DMS153 treated with DMSO at 0.1 percent for 48 hours (cell line): ENCODE data around the gene FAM163A.
A peak's percentile ranks its signal among the peaks of the same experiment; 100 is the strongest.
"Not testable (repeated sequence)": the region's sequence is repeated elsewhere in the genome, so short reads cannot be mapped to it uniquely, and the experiment has no call there.

Experiments
- DNase-seq: peaks from one replicate; lab custom pipeline; 2025; ENCODE audit not compliant: unreplicated experiment; lab: John Stamatoyannopoulos, UW

The FAM163A gene

DNA sequence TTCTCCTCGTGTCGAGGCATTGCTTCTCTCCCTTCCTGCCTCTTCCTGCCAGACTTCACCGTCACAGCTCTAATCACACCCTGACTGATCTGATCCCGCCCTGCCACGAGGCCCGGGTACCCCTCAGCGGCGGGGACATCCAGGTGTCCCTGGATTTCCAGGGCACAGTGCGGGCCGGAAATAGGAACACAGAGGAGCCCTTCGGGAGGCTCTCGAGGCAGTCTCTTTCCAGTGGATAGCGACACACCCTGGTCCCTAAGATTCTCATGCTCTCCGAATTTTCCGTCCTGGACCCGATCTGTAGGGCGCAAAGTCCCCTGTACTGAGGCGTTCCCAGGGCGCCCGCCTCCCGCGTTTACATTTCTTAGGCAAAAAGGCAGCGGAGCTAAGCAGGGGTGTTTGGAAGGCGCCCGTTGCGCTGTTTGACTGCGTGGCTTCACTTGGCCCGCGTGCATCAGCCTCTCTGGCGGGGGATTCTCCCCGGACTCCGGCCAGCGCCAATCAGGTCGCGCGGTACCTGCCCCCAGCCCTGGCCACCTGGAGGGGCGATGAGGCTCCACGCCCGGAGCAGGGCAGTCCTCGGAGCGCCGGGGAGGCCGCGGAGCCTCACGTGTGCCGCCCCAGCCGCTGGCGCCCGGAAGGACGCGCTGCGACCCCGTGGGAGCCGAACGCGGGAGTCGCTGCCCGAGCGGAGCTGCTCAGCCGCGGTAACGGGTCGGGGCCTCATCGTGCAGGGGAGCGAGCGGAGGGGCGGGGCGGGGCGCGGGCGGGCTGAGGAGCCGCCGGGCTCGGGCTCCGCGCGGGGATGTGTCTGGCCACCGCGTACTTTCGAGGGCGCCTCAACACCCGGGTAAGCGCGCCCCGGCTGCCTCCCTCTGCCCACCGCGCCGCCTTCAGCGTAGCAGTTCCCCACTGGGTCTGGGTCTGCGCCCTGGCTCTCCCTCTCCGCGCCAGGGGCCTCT lies at the start of gene FAM163A:
FAM163A (plus strand) TSS at position 575 of the 962 bp plus-strand sequence. CDS start 69,807 bp downstream, outside the sequence.
- no peak for DNase-seq

DNA sequence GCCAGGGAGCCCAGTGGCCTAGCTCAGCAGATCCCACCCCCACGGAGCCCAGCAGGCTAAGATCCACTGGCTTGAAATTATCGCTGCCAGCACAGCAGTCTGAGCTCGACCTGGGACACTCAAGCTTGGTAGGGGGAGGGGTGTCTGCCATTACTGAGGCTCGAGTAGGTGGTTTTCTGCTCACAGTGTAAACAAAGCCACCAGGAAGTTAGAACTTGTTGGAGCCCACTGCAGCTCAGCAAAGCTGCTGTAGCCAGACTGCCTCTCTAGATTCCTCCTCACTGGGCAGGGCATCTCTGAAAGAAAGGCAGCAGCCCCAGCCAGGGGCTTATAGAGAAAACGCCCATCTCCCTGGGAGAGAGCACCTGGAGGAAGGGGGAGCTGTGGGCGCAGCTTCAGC lies 48.6 kb upstream of the FAM163A start:
- not testable (repeated sequence) for DNase-seq

DNA sequence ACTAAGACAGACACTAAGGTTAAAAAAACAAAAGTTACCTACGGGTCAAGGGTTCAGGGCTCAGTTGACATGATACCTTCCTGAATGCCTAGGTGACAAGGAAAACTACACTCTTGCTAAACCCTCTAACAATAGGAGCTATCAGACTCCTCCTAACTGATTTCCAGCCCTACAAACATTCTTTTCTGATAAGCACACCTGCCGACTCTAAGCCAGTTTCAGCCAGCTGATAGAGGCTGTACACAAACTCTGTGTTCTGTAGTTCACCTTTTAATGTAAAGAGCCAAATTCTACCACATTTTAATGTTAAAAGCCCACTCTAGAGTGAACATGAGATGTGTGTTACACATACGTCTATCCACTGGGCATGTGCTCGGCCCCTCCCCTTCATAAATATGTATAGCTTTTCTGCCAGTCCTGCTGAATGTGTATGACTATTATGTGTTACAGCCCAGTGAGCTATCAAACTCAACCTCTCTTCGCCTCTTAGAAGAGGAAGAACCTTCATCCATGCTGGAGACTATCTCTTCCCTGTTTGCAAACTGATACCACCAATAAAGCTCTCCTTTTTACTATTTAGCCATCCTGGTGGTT lies 40.0 kb upstream of the FAM163A start:
- no peak for DNase-seq

DNA sequence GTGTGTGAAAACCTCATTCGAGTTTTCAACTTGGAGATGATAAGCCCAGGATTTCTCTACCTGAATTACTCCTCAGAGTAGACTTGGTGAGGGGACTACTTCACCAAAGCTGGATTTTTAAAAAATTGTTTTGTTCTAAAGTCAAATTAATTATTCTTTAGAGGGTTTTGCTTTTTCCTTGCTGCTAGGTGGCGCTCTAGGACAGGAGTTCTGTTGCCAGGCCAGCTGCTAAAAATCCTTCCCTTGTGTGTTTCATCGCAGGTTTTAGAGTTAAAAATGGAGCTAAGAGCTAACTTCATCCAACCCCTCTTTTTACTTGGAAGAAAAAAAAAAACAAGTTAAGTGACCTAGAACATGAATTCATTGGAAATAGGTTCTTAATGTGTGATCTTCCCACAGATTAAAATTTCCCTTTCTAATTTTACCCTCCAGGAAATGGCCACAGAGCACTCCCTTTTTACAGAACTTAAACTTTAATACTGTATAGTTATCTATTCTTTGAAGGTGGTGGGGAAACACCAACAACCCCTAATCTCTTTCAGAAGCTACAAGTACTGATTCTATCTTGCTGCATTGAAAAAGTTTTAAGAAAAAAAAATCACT lies 36.7 kb upstream of the FAM163A start:
- DNase-seq, result peak; percentile 64

DNA sequence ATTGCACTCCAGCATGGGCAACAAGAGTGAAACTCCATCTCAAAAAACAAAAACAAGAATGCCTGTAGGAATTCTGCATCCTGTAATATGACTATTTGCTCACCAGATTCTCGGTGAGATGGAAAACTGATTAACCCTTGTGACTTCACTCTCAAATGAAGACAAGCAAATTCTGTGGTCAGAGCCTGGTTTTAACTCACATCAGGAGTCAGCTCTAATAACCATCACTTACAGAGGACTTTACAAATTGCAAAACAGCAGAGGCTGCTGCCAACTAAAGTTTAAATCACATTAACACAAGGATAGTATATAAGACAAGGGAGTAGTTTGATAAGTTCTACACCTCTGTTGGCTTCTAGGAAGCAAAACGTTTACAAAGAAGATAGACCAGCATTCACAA lies 35.7 kb upstream of the FAM163A start:
- no peak for DNase-seq

DNA sequence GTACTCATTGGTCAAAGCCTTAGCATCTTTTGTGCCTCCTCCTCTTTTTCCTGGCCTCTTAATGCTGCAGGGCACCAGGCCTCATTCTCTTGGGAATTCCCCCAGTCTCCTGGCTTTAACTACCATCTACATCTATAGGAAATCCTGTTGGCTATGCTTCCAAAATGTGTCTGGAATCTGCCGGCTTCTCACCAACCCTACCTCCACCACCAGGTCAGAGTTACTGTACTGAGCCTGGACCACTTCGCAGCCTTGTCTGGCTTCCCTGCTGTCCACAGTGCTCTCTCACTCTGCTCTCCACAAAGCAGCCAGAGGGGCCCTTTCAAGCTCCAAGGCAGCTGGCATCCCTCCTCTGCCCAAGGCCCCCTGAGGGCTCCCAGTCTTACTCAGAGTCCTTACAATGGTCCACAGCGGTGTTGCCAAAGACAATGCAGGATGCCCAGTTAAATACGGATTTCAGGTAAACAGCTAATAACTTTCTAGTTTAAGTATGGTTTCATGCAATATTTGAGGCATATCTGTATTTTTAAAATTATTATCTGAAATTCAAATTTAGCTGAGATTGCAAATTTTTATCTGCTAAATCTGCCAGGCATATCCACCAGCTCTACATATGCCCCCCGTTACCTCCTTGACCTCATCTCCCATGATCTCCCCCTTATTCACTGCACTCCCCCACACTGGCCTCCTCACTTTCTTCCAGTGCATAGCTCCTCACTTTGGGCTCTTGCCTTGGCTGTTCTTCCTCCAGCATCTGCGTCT lies 34.5 kb upstream of the FAM163A start:
- DNase-seq, result no peak

DNA sequence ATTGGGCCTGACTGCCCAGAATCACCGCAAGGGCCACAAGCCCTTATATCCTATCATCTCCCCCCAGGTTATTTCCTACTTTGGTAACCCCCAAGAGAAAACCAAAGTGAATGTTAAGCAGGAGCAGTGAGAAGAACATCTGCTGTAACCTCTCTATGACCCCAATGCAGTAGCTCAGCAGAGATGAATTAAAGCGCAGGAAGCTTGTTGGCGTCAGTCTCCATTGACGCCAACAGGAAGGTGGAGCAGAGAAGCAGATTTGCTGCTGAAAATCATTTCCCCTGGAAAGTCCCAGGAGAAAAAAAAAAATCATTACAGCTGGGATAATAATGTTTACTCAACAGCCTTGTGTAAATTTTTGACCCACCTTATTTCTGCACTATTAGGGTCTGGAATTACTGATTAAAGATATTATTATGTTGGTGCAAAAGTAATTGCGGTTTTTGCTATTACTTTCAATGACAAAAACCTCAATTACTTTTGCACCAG lies 33.2 kb upstream of the FAM163A start:
- no peak for DNase-seq

DNA sequence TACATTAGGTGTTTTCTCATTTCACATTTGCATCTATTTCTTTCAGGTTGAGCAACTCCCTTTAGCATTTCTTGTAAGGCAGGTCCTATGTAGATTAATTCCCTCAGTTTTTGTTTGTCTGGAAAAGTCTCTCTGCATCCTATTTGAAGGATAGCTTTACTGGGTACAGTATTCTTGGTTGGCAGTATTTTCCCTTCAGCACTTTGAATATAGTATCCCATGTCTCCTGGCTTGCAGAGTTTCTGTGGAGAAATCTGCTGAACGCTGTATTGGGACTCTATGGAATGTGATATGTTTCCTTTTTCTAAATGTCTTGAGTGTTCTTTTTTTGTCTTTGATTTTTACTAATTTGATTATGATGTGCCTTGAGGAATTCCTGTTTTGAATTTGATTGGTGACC lies 28.9 kb upstream of the FAM163A start:
- DNase-seq, result no peak

DNA sequence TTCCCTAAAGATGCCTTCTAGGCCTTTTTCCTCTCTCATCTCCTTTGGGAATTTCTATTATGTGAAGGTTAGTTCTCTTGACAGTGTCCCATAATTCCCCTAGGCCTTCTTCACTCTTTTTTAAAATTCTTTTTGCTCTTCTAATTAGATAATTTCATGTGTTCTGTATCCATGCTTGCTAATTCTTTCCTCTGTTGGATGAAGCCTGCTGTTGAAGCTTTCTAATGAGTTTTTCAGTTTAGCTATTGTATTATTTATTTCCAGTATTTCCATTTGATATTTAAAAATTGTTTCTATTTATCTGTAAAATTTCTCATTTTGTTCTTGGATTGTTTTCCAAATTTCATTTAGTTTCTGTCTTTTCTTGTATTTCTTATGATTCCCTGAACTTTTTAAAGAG lies 28.5 kb upstream of the FAM163A start:
- DNase-seq, result no peak

DNA sequence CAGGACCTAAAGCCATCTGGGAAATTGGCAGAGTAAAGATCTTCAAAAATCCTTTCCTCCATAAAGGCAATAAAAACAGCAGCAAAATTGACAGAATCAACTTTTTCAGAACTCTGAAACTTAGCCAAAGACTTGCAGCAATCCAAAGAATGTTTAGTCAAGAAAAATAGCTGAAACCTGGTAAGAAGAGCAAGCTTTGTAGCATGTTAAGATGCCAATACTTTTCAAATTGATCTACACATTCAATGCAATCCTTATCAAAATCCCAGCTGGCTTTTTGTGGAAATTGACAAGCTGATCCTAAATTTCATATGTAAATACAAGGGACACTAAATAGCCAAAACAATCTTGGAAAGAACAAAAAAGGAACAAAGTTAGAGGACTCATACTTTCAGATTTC lies 23.8 kb upstream of the FAM163A start:
- DNase-seq, result no peak

DNA sequence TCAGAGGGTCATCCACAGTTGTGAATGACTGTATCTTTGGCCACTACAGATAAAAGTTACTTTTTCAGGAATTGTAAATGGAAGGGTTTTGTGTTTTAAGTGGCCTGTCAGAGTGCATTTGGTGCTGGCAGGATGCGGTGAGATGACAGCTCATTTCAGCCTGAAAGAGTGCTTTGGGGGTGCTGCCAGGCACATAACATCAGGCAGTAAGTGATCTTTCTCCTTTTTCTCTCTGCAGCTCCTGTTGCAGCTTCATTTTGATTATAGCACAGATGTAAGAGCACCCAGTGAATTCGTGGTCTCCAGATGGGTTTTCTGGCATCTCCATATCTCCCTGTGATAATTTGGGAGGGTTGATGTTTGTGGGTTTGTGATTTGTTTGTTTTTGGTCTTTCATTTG lies 14.8 kb upstream of the FAM163A start:
- no peak for DNase-seq

DNA sequence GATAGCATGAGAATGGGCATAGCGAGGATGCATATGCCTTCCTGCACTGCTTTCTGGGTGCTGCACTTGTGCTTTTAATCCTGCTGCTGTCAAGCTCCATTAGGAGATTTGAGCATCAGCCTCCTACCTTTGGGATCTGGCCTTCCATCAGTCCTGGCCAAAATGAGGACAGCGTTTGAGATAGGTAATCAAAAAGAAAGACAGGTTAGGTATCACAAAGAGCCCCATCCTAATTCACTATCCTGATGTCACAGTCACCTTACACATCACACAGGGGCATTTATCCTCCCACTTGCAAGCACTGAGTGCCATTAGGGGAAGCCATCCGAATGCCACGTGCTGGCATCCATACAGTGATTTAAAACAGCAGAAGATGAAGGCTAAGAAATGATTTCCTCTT lies 13.2 kb upstream of the FAM163A start:
- no peak for DNase-seq

DNA sequence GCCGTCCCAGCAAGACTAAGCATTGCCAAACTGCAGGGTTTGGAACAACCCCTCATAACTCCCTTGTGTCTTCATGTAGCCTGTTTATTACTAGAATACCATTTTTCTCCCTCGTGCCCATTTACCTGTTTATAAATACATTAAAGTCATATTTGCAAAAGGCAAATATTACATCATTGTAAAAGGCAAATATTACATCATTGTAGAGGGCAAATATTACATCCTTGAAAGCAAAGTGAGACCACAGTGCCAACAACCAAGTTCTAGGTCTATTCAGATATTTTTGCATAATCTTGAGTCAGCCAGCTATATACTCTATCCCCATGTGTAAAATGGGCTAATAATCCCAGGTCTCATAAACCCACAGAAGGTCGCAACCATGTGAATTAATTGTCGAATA lies 11.4 kb upstream of the FAM163A start:
- DNase-seq, result no peak

DNA sequence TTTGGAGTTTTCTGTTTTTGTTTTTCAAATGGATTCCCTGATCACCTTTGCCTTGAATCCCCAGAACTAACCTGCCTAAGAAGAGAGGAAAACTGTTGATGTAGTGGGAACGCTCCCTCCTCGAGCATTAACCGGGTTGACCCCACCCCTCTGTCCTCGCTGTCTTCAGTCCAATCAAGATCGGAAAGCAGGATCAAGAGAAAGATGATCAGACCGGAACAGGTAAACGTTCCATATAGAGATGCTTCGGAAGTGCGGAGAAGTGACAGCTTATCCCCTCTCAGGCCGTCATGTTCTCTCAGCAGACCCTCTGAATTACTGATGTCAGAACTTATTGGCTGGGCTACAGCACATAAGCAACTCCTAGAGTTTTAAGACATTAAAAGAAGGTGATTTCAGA lies 800 bp upstream of the FAM163A start:
- DNase-seq, result no peak

DNA sequence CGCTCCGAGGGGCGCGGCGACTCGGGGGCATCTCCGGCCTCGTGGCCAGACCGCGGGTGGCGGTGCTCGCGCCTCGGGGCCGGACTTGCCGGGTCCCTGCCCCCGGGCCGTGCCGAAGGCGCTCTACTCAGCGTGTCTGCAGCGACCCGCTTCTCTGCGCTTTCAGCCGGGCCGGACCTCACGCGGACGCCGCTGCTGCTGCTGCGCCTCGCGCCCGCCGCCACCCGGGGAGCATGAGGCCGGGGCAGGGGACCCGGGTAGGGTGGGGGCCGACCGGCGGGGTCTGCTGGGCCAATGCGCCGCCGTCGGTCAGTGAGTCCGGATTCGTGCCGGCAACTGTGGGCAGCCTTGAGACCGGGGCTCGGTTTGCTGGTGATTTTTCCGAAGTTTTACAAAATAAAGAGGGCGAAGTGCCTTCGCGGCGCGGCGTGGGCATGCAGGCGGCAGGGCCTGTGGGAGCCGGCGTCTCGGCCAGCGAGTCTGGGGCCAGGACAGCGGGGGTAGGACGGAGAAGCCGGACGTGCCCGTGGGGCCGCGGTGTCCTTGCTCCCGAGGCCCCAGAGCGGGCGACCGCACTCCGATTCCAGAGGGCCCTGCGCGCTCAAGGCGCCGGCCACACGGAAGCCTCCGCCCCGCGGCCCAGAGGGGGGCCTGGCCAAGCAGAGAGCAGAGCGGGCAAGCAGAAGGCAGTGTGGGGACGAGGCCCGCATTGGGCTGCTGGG lies 749 bp downstream of the FAM163A start:
- no peak for DNase-seq

DNA sequence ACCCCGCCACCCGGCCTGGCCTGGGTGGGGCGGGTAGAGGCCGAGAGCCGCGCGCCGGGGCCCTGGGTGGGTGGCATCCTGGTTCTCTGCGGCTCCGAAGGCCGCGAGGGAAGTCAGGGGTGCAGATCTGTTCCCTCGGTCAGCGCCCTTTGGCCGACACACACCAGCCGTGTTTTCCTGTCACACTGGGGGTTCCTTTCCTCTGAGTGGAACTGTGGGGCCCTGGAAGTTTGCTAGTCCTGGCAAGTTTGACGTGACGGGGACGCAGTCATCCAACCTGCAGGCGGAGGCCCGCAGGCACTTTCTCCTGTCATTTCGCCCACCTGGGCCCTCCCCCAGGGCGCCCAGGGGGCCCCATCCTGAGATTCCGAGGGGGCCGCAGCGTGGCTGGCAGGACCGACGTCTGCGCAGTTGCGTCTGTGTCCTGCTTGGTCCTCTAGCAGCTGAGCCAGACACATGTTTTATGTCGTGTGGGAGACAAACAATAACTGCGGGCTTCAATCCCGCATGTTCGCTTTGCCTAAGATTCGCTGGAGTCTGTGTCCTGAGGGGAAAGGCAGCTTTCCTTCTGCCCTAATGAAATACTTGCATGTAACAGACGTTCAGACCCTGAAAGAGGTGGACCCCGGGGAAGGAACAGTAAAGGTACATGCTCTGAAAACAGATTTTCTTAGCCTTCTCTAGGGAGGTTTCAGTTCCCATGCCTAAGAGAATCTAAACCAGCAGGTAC lies 1.5 kb downstream of the FAM163A start:
- no peak for DNase-seq

DNA sequence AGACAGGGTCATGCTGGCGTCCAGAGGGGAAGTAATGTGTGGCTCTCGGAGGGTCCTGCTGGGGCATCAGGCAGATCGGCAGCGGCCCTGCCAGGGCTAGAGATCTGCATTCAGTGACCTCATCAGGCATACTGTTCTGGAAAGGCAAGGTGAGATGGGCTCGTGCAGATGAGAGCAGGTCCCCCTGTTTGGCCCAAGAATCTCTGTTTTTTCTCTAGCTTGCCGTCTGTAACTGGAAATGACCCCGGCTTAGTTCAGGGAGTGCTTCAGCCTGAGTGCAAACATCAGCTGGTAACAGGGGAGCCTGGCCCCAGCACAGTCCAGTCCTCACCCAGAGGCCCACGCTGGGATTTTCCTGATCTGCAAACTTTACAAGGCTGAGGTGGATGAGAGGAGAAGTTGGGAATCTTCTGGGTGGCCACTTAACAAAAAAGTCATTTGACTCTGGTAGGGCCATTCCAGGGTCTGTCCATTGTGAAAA lies 2.1 kb downstream of the FAM163A start:
- DNase-seq, result no peak

DNA sequence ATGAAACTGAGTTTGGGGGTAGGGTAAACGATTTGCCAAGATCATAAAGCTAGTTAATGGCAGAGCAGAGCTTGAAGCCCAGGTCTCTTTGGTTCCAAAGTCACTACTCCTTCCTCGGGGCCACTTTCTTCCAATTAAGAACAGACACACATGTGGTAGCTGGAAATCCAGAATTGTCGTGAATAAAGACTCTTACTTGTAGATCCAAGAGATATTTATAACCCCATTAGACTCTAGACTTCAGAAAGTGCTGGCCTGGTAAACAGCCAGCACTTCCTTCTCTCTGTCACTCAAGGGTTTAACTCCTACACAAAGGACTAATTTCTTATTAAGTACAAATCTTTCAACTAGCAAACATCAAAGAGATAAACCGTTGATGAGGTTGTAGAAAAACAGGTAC lies 2.7 kb downstream of the FAM163A start:
- no peak for DNase-seq

DNA sequence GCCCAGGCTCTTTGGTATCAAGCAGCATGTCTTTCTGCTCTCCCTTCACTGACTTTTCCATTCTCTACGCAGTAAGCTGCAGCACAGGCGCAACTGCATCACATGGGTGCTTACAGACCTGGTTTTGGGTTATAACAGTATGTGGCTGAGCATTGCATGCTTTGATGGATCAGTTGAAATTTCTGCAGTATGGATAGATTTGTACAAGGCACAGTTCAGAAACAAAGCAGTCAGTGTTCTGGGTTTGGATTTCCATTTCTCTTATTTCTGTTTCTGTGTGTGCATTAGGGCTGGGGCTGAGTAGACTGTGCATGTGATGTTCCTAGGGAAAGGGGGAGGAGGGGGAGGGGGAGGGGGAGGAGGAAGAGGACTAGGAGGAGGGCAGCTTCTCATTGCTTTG lies 4.5 kb downstream of the FAM163A start:
- DNase-seq, result no peak

DNA sequence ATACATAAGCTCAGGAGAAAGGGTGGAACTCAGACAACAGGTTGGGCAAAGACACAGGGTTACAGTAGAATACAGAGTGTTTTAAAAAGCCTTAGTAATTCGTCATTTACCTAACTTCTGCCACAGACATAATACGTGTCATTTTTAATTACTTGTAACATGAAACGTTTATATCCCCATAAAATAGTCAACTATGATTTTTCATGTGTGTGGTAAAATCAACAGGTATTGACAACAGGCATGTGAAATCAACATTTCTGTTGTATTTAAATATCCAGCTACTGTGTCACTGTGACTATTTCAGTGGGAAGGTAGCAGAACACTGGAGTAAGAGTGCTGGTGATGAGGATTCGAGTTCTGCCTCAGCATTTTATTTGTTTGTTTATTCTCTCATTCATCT lies 5.7 kb downstream of the FAM163A start:
- DNase-seq, result no peak
